HG02759 (cell line): ENCODE data around the gene ROPN1L.
A peak's percentile ranks its signal among the peaks of the same experiment; 100 is the strongest.

Experiments
- ATAC-seq: cut with Tn5 transposase; IDR thresholded peaks from one replicate; pipeline ENCODE4 v1.9.1; 2021; ENCODE audit warnings: mild to moderate bottlenecking, moderate library complexity; ENCODE audit not compliant: unreplicated experiment

Gene ROPN1L

DNA sequence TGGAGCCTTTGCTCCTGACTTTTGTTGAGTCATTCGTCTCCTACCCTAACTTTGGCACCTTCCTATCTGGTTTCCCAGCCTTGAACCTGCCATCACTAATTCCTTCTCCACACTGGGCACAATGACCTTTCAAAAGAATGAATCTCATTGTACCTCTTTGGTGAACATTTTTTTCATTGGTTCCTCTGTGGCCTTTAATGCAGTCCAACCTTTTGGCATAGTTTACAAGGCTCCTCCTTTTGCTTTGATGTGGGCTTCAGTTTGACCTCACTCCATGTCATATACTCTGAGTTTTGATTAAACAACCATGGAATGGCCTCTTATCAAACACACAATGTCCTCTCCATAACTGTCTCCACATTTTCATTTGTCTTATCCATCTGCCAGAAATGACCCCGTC is 14.5 kb upstream of the ROPN1L start:
- no peak for ATAC-seq

DNA sequence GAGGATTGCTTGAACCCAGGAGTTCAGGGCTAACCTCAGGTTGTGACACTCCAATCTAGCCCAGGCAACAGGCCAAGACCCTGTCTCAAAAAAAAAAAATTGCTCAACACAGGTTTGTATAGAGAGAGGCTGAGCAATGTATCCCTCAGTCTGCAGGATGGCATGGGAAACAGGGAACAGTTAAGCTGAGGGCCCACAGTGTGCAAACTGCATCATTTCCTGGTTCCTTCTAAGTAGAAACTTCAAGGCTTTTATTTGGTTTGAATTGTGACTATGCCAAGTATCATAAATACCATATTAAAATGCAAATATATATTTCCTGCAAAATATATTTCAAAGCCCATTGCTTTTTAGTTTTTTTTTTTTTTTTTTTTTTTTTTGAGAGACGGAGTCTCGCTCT is 13.7 kb upstream of the ROPN1L start:
- no peak for ATAC-seq

DNA sequence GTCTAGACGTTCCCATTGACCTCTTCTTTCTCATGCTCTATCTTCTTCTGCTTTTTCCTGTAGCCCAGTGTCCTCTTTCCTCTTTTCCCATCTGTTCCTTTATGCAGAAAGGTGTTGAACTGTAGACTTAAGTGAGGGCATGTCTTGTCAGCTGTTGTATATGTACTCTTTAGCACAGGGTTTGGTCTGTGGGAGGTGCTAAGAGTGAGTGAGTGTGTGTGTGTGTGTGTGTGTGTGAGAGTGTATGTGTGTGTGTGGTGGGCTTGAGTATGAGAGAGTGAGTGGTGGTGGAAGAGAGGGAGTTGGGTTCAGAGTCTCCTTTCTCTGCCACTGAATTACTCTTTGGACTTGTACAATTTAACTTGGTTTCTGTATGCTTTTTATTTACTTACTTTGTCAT is 10.3 kb upstream of the ROPN1L start:
- ATAC-seq = no peak

DNA sequence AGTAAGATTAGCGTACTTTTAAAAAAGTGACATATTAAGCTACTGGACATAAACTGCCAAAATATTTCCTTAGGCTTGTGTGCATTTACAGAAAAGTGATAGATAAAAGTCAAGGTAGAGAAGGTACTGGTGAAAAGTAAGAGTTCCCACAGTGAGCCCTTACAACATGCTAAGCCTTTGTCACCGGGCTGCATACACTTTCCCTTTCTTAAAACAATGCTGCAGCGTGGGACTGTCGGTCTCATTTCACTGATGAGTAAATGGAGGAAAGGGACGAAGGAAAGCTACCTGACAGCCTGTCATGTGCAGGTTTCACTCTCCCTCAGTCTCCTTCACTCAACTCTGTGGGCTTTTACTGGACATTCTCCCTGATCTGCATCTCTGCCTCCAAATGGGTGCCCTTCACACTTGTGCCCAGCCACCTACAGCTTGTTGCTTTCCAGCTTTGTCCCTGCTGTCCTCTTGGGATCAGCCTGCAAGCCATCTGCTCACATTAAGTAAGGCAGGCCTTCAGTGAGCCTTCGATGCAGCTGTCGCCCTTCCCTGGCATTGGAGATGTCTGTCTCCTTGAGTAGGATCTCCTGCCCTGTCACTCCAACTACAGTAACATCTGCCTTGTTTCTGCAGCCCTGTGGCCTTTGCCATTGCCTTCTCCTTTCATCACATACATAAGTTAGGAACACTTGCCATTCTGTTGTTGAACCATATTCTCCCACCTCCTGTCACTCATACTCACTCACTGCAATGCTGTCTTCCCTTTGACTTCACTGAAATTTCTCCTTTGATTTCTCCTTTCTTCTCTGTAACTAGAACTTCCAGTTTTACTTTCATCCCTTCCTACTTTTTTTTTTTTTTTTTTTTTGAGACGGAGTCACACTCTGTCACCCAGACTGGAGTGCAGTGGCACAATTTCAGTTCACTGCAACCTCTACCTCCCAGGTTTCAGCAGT is 9.3 kb upstream of the ROPN1L start:
- no peak for ATAC-seq

DNA sequence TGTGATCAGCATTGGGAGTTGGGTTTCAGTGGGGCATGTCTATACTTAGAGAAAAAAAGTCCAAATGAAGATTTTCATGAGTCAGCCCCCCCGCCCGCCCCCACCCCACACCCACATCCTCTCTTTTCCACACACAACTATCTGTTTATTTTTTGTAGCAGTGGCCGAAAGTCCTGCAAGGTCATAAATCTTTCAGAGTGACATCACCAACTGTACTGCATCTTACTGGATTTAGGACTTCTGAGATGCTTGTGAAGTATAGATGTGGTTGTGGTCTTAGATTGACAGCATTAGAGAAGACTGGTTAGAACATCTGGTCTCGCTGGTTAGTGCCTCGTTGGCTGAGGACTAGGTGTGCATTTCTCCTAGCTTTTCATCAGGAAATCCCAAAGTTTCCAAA is 7.3 kb upstream of the ROPN1L start:
- ATAC-seq = no peak

DNA sequence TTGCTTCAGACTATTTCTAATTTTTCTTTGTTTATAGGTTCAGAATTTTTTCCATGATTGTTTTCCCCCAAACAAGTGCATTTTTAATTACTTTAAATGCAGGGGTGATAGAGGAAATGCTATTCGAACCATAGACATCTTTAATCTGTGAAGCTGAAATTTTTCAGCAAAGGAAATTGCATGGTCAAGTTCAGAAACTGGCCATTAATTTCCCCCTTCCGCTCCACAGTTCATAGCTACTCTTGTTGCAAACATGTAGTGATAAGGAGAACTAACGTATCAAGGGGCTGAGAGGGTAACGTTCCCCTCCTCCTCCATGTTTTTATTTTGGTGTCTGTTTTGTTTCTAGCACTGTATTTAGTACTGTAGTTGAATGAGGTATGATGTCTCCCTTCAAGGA is 3.4 kb upstream of the ROPN1L start:
- no peak for ATAC-seq

DNA sequence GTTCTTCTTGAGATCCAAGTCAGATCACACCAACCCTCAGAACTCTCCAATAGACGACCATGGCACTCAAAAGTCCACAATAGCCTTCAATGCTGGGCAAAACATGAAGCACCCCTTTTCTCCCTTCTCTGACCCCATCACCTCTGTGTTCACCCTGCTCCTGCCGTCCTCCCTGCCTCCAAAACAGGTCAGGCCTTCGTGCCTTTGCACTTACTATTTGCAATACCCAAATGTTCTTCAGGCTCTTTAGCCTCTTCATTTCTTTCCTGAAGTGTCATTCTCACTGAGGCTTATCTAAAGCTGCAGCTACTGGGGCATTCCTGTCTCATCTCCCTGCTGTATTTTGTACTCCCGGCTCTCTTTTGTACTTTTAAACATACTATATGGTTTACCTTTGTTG is 2.0 kb upstream of the ROPN1L start:
- no peak for ATAC-seq

DNA sequence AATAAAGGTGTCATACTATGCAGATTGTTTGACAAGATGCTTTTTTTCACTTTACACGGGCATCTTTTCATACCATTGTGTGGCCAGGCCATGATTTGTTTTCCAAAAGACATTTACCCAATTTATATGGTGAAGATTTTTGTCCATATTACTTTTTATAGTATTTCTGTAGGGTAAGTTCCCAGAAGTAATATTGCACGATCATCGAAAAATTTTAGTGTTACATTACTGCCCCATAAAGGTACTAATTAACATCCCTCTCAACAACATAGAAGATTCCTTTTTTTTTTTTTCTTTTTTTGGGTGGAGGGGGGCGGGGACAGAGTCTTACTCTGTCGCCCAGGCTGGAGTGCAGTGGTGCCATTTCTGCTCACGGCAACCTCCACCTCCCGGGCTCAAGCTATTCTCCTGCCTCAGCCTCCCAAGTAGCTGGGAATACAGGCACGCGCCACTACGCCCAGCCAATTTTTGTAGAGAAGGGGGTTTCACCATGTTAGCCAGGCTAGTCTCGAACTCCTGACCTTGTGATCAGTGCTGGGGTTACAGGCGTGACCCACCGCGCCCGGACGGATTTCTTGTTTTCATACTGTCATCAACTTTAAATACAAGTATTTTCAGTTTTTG is 1.2 kb upstream of the ROPN1L start:
- ATAC-seq = no peak

DNA sequence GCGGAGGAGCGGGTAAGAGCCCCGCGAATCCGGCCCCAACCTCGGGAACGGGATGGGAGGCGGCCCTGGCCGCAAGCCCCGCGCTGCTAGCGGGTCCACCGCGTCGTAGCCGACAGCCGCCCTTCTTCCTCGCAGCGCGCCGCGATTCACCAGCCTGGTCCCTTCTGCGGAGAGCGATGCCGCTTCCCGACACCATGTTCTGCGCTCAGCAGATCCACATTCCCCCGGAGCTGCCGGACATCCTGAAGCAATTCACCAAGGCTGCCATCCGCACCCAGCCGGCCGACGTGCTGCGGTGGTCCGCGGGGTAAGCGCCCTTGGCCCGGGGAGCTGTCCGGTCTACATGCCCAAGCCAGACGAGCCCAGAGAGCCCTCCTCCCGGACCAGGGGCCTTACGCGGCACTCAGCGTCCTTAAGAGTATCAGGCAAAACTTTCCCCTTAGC is 335 bp downstream of the ROPN1L start:
- ATAC-seq = peak; percentile 42

DNA sequence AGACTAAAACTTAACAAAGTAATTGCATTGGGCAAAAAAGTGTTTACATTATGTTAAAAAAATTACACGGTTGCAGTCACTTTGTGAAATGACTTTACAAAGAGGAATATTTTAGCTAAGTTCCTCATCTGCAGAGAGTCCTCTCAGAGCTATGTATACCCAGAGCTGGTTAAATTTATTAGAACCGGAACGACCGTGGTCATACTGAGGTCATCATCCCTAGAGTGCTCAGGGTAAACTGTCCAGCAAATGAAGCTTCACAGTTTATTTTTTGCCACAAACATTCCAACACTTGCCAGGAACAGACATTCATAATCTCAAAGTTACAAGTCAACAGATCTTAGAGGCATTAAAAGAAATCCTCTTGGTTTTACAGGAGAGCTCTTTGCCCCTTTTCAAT is 897 bp downstream of the ROPN1L start:
- no peak for ATAC-seq

DNA sequence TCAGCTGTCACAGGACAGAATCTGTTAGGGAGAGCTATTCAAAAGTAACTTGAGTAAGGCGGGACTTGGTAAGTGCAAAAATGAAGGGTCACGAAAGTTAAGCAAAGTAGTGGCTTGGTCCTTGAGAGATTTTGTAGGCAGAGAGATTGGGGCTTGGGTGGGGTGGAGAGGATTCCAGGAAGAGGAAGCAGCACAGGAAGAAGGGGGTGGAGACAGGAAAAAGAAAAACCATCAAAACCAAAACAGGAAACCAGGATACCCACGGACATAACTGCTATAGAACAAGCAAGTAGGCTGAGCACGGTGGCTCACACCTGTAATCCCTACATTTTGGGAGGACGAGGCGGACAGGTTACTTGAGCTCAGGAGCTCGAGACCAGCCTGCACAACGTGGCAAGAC is 3.7 kb downstream of the ROPN1L start:
- no peak for ATAC-seq

DNA sequence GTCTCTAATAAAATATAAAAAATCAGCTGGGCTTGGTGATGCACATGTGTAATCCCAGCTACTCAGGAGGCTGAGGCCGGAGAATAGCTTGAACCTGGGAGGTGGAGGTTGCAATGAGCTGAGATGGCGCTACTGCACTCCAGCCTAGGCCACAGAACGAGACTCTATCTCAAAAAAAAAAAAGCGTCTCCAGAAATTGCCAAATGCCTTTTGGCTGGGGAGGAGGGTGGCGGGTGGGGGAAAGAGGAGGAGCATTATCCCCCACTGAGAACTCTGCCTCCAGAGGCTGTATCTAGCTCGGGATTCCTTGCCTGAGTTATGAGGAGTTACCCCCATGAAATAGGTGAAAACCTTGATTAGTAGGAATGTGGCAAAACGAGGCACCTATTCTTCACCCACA is 4.8 kb downstream of the ROPN1L start:
- no peak for ATAC-seq

DNA sequence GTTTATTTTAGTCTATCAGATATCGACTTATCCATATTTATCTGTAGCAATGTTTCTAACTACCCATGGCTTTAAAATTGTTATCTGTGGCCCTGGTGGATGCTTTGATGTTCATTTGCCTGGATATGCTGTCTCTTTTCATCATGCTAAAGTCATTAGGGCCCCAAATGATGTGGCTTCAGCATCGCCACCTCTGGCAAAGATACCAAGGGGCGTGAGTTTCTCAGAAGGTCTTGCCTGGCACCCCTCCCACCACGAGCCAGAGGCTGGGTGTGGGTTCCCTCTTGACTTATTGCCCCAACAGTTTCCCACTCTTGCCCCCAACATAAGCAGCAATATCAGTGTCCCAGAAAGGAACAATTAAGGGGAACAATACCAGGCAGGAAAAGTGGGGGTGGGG is 5.4 kb downstream of the ROPN1L start:
- no peak for ATAC-seq

DNA sequence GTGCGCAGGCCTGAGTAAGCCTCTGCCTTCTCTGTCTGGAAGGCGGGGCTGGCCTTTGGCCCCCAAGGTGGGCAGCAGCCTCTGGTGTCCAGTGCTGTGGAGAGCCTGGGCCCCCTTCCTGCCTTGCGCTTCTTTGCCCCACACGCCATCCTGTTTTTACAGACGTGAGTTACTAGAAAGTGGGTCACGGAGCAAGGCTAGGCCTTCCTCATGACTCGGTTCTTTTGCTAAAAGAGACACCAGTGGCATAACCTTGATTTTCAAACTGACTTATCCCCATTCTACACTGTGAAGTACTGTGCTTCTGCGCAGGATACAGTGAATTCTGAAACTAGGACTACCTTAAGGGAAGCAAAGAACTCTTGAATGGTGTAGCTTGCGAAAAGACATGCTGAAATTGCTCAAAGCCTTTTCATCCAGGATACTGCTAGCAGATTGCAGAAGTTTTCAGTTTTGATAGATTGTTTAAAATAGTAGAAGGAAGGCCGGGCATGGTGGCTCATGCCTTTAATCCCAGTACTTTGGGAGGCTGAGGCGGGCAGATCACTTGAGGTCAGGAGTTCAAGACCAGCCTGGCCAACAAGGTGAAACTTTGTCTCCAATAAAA is 7.2 kb downstream of the ROPN1L start:
- ATAC-seq = no peak

DNA sequence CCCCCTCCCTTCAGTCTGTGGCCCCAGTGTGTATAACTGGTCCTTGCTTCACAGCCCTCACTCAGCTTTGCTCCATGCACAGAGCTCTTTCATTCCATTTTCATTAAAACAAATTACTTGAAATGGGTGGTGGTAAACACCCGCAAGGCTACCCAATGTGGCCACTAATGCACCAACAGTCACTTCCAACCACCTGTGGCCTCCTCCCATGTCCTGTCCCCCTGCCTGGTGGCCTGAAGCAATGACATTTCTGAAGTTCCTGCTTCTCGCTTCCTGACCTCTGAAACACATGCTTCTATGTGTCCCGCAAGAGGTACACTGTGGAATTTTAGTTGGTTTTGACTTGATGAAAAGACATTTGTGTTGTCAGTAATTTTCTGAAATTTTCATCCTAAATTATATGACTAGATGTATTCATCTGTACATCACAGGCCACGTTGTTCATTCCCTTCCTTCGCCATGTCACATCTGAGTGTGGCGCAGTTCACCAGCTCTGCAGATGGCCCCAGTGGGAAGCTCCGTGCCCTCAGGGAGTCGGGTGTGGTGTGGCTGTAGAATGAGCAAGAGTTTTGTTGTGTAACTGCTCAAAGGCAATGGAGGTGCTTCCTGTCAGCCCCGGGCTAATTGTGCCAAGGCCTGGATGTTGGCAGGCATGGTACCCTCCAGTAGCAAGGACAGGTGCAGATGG is 9.6 kb downstream of the ROPN1L start:
- ATAC-seq = no peak

DNA sequence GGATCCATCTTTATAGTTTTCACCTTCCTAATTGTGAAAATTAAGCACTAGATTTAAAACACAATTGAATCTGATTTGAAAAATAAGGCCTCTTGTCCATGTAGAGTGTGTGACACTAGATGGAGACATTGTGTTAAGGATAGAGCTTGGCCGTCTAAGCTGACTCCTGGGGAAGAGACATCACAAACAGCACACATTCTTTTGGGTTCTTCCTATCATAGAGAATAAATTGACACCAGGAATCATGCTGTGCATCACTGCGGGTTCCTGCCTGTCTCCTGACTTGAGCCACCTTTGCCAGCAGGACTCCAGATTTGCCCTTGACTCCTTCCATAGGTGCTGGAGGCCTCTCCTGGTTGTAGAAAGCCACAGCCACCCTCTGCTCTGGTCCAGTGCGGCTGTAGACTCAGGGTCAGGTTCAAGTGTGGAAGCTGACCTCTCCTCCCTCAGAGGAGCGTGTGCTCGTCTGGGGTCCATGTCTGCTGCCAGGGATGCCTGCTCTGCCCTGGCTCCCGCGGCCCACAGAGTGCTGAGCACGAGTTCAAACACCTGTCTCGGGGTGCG is 11.2 kb downstream of the ROPN1L start:
- ATAC-seq = peak; percentile 84

DNA sequence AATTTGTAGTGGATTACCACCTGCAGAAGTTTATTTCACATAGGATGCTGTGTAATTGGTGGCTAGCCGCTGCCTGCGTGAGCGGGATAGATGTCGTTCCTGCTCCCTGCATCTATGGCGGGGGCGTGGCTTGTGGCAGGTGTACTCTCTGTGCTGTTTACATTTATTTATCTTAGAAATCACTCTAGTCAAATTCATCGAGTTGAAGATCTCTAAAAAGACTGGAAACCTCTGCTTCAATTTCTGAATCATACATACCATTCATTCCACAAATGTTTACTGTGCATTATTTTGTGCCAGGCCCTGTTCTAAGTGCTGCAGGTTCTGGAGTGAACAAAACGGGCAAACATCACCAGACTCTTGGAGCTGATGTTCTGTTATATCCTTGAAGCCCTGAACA is 11.9 kb downstream of the ROPN1L start:
- no peak for ATAC-seq

DNA sequence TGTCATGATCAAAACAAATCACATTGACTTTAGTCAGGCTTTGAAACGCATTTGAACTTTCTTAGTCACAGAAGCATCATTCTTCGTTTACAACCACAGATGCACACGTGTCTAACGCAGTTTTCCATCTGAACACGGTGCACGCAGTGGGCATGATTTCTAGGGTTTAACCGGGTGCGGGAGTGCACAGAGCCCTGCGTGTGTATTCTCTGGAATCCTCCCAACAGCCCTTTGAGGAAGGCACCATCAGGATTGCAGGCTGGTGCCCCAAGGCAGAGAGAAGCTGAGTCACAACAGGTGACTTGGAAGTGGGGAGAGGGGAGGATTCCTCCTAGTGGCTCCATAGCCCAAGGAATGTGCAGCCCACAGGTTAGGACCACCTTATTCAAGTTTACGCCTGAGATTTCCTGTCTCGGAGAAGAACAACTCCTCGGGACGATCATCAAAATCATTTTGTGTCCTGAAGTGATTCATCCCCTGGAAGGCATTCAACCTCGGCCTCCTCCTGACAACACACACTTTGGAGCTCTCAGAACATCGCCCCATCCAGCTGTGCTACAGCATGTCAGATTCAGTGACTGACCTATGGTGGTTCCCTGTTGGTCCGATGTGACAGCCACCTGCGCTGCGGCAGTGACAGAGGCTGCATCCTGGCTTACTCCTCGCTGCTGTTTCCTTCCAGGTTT is 13.1 kb downstream of the ROPN1L start:
- ATAC-seq = no peak

DNA sequence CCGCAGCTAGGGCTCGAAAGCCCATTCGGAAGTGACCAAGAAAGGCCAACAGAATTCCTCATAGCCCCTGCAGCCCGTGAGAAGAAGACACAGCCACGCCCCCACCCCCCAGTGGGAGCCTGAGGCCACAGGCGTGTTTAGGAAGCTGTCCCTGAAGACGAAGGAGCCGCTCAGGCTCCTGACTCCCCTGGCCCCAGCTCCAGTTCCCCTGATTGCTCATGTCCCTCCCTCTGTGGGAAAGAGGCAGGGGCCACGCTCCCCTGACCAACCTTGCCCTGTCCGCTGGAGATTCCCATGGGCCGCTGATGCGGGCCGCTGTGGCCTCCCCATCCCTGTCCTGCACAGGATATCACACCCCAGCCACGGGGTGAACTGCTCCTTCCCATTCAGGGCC is 13.6 kb downstream of the ROPN1L start:
- no peak for ATAC-seq

DNA sequence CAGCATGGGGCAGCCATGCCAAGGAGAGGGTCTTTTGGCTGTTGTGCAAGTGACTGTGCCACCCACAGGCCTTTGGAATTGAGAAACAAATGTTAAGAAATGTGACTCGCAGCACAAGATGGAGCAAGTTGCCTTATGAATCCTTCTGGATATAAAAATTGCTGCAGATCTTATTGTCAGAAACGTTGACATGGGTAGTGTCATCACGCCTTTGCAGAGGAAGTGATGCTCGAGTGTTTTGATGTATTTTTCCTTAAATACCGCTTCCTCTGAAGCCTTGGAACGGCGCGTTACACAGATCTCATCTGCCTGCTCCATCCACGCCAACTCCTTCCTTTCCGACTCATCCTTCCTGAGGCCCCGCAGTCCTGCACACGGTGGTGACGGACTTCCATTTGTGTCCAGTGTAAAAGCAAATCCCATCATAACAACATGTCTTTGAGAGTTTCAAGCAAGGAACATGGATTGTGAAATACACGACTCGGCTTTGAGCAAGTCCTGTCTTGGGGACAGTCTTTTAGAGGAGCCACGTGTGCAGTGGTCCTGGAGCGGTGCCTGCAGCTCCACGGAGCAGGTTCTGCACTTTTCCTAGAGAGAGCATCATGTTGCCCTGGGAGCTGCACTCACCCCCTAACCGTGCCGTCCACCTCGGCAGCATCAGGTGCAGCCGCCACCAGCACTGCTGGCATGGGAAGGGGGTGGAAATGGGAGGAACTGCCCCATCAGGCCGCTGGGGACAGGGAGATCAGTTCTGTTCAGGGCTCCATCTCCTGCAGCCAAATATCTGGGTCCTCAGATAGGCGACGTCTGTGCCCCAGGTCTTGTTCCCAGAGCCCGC is 15.1 kb downstream of the ROPN1L start:
- ATAC-seq = no peak
